NCI-H2107 treated with DMSO at 0.1 percent for 48 hours (cell line): ENCODE data around the gene MMP28.

ENCODE experiments used
- DNase-seq: peaks from one replicate; lab custom pipeline; 2025; ENCODE audit not compliant: unreplicated experiment; lab: John Stamatoyannopoulos, UW

MMP28 gene

DNA sequence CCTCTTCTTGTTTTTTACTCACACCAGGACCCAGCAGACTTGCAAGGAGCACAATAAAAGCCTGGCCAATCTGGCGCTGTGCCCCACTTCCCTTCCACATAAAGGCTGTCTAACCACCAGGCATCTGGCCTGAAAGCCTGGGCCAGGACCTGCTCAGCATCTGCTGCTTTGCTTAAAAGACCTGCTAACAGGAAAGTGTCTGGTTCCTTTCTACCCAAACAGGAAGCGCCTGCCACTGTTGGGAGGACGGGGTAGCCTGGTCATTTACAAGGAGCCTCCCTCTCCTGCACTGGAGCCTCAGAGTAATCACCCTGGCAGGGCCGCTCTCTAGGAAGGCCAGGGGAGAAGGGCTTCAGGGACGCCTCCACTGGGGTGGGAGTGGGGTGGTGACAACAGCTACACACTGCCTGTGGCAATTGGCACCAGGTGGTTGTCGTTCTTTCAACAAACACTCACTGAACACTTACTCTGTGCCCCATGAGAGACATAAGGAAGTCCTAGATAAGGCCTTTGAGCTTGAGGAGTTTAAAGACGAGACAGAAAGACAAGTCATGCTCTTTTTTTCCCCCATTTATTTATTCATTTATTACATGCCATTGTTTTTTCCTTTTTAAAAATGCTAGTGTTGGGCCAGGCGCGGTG lies 6.3 kb upstream of the MMP28 start:
- DNase-seq, result peak; percentile 73

DNA sequence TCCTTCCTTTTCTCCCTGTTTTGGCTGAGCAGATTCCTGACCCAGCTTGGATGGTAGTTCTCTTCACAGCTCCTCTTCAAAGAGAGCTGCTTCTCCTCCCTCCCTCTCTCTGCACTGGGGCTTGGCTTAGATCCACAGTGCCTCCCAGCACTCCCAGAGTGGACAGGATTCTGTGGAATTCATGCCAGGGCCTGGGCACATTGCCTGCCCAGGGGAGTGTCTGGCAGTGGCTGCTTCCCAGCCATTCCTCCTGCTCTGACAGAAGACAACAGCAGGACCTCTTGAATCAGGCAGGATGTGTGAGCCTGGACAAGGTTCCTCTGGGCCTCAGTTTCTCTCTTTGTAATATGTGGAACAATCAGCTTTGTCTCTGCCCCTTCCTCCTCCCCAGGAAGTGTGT lies 4.5 kb upstream of the MMP28 start:
- no peak for DNase-seq

DNA sequence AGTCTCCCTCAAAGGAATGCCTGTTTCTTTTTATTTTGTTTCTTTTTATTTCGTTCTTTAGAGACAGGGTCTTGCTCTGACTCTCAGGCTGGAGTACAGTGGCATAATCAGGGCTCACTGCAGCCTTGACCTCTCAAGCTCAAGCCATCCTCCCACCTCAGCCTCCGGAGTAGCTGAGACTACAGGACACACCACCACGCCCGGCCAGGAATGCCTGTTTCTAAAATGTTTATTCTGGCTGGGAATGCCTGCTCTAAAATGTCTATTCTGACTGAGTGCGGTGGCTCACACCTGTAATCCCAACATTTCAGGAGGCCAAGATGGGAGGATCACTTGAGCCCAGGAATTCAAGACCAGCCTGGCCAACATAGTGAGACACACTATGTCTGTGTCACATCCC lies 2.5 kb upstream of the MMP28 start:
- no peak for DNase-seq

DNA sequence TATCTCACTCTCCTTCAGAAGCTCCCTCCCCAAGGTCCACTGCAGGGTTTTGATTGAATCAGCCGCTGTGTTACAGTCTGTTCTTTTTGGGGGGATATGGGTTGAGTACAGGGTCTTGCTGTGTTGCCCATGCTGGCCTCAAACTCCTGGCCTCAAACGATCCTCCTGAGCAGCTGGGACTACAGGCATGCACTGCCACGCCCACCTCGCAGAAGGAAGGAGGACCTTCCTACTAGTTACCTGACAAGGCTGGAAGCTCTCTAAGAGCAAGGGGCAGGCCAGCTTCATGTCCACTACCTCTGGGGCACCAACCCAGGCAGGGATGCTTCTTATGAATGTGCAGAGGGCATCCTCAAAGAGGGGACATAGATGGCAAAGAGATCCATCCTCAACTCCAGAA lies 1.9 kb upstream of the MMP28 start:
- no peak for DNase-seq

DNA sequence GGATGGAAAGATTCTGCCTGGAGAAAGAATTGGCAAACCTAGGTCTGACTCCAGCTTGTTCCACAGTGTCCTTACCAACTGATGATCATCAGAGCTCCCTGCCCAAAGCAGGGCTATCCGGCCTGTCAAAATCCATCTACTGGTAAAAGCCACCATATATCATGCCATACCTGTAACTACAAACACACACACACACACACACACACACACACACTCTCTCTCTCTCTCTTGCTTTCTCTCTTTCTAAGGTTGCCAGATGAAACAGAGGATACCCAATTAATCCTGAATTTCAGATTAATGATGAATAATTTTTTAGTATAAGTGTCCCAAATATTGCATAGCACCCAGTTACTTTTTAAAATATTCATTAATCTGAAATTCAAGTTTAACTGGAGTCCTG lies 1.5 kb upstream of the MMP28 start:
- DNase-seq, result no peak

DNA sequence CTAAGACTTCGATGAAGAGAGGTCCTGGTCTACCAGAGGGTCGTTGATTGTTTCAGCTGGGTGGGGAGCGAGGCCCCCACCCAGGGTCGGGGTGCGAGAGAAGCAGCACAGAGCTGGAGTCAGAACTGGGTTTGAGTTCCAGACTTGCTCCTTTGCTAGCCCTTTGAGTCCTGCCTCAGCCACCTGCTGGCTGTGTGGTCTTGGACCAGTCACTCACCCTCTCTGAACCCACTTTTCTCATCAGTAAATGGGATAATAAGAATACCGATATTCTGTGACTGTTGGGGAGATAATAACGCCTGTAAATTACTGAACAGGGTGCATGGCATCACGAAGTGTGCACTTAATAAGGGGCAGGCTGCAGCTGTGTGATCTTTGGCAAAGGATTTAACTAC lies 427 bp upstream of the MMP28 start:
- DNase-seq, result no peak

DNA sequence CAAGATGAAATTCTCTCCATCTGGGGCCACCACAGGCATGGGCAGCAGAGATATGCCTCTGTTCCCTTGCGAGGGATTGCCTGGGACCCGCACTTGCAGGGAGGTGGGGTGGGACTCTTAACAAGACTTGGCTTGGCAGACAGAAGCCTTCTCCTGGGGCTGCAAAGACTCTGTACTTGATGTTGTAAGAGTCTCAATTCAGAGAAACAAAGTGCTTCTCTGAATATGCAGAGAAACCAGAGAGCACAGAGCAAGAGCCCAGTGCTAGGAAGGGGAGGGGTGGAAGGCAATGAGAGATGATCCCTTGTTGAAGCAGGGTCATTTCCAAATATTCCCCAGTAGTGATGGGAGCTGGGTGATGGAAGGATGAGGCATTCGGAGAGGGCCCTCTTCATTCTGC lies 2.2 kb downstream of the MMP28 start:
- DNase-seq, result no peak

DNA sequence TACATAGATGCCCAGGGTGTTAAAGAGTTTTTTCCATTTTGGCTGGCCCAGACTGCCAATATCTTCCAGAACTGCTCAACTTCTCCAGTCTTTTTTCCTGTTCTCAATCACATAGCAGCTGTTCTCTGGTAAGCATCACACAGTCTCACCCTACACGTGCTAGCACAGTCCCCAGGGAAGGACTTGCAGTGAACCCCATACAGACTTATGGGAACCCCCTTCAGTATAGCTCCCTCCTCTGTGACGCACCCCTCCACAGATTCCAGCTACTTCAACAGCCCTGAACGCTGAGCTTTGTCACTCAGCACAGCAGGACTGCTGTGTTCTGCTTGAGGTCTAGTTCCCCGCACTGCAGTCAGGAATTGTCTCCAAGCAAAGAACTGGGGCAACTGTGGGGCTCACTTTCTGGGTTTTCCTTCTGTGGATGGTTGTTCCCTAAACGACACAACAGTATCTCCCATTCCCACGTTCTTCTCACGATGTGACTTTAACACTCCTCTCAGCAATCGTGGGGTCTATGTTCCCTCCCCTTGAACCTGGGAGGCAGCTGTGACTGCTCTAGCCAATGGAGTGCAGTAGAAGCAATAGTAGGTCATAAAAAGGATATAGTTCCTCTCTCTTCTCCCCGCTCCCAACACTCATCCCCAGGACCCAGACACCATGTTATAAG lies 3.6 kb downstream of the MMP28 start:
- DNase-seq, result no peak

DNA sequence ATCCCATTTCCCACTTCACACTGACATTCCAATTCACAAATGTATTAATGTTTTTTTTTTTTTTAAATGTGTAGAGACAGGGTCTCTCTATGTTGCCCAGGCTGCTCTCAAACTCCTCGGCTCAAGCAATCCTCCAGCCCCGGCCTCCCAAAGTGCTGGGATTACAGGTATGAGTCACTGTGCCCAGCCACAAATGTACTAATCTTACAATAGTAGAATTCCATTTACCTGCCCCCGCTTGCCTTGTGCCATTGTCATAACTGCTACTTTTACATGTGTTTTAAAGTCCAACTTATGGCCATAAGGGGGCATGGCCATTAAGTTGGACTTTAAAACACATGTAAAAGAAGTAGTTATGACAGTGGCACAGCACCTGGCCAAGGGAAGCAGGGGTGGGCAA lies 4.6 kb downstream of the MMP28 start:
- DNase-seq, result no peak

DNA sequence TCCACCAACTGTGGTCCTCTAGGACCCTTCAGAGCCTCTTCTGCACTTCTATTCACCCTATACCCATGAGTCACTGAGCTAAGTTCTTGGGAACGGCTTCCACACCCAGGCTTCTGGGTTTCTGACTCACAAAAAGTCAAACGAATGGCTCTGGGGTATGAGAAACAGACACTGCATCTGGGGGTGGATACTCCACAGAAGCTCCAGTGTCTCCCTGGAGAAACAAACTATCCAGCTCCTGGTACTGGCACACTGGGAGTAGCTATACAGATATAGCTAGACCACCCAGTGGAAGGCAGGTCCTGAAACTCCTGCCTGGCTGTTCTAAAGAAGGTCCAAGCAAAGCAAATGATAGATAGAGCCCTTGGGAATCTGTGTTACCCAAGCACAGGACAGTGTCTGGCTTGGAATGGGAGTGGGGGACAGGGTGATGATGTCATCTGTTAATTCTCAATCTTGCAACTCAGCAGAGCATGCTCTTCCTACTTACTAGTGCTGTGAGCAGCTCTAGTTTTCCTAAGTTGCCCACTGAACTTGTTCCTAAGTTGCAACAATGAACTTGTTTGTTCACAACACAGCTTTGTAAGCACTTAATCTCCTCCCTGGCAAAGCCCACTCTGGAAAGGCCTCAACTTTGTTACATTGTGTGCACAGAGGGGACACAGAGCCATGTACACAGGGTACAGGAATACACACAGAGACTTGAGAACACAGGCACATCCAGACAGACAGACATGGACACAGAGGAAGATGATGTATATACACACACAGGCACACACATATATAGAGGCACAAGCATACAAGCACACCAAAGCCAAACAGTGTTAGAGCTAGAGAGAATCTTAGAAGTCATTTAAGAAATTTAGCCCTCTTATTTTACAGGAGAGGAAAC lies 6.7 kb downstream of the MMP28 start:
- no peak for DNase-seq

DNA sequence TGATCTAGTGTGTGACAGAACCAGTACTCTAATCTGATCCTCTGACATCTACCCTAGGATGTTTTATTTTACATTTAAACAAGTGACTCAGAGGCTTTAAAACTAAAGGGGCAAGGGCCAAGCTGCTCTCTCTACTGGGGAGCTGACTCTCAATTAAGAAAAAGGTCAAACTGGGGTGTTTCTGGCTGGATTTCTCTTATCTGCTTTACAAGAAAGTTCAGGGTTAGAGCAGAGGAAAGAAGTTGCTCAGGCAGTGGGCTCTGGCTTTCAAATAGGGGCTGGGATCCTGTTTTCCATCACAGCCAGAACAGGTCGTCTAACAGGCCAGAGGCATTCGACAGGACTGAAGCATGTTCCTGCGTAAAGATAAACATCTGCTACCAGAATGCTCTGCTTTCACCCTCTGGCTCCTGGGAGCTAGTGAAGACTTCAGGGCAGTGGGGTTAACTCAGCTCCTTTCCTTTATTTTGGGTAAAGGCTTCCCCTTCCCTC lies 8.5 kb downstream of the MMP28 start:
- no peak for DNase-seq

DNA sequence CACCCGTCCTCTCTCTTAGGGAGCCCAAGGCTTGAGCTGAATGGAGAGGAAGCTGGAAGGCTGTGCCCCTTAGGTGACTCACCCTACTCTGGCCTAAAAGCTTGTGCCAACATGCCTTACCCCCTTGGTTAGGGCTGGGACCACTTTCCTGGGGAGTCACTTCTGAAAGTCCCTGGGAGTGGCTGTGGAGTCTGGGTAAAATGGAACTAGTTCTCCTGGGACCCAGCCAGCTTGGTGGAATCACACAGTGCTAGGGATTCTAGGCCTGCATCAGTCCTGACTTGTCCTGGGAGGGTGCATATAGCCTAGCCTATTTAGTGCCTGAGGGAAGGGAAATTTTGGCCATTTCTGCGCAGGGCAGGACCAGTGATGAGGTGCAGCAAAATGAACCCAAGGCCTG lies 10.5 kb downstream of the MMP28 start:
- no peak for DNase-seq

DNA sequence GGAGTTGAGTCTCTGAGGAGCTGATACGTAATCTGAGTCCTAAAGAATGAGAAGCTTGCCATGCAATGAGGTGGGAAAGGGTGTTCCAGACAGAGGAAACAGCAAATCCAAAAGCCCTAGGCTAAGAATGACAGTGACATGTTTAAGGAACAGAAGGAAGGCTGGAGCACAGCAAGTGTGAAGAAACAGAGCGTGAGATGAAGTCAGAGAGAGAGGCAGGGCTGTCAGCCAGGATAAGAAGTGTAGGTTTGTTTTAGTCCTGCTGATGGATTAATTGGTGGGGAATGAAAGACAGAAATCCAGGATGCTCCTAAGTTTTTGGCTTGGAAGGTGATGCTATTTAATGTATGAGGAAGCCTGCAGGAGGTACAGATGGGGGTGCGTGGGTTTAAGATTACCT lies 14.5 kb downstream of the MMP28 start:
- DNase-seq, result no peak

DNA sequence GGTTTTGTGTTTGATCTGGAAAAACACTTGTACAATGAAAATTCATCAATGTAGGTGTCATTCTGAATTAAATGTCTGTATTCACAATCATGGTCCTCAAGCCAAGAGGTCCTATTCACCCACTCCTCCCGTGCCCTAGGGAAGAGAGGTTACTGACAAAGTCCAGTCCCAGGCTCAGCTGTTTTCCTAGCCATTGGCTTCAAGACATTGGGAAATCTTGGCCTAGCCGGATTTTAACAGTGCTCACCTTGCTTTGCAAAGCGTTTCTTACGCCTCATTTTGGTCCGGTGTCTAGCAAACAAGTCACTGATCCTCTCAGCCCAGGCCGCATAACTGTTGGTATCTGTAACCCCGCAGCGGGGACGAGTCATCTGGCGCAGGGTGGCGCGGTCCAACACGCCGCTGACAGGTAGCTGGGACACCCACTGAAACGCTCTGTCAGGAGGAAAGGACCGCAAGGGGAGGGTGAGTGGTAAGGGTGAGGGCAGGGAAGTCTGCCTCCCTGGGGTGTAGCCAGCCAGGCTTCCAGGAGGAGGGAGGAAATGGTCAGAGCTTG lies 16.7 kb downstream of the MMP28 start:
- DNase-seq, result no peak

DNA sequence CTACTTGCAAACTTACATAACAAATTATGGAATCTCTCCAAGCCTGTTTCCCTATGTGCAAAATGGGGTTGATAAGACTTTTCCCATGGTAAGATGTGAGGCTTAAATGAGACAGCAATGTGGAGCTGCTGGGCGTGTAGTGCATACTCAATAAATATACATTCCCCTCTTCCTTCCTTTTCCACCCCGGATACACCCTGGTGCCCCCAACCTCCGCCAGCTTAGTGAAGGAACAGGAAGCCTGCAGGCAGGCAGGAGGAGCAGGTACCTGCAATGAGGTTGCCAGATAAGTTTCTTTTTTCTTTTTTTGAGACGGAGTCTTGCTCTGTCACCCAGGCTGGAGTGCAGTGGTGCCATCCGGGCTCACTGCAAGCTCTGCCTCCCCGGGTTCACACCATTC lies 19.9 kb downstream of the MMP28 start:
- no peak for DNase-seq

DNA sequence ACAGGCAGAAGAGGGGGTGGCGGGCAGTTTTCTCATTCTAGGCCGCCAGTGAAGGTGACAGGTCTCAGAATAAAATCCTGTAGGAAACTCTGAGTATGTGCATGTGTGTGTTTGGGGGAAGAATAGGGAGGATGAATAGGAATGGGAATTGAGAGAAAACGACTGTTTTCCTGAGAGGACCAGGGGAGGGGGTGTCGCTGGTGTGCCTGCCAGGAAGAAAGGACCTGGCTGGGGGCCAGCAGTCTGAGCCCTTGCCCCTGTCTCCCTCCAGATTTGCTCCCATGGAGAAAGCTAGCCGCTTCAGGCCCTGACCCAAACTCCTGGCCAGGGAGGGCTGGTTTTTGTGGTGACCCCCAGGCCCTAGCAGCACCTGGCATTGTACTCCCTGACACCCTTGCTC lies 20.4 kb downstream of the MMP28 start:
- no peak for DNase-seq

DNA sequence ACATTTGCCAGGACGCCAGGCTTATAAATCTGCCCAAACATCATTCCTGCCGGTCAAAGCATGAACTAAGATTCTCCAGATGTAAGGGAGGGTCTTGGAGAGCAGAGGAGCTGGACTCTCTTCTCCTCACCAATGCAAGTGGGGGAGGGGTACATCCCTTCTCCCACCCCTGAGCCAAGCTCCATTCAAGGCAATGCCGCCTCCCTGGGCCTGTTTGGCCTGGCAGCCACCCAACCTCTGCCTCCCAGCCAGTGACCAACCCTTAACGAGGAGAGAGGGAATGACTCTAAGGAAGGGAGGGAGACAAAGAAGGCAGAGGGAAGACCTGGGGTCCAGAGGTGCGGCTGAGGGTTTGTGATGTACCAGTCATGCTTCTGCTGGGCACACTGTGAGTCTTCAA lies 20.9 kb downstream of the MMP28 start:
- no peak for DNase-seq

DNA sequence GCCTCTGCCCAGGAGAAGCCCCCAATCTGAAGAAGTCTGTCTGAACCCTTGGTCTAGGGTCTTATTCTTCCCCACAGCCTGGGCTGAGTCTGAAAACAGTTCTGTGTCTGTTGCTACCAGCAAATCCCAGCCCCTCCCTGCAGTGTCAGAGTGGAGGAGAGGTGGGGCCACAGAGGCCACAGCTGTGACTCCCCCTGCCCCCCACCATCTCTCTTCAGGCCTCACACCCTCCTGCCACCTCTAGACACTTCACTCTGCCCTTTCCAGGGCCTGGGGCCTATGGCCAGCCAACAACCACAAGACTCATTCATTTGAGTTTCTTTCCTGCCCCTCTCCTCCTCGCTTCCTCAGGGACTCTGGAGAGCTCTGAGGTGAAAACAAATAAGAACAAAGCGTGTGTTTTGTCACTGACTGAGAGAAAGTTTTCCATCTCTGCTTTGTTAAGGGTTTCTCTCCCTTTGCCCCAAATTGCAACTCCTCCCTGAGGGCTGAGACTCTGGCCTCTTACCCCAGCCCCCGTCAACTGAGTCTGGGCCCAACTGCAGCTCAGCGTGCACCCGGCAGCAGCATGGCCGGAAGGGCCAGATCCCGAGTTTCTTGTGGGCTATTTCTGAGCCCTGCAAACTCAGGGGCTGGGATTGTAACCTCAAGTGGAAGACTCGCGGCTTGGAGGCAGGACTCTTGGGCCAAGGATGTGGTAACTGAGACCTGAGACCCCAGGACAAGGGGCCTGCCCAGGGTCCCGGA lies 21.6 kb downstream of the MMP28 start:
- DNase-seq, result no peak

DNA sequence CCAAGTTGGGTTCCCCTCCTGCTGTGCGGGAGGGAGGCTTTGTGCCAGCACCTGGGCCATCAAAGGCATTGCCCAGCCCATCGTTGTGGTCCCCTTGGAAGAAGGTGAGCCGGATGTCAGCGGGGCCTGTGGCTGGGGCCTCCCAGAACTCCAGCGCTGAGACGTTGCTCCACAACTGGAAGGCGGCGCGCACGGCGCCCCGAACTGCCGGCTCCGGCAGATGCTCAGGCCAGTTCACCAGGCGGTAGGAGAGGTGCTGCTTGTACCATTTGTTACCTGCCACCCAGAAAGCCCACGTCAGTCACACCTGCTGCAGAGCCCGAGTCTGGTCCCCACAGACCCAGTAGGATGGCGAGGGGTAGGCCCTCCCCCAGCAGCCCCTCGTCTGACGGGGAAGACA lies 22.3 kb downstream of the MMP28 start:
- no peak for DNase-seq

DNA sequence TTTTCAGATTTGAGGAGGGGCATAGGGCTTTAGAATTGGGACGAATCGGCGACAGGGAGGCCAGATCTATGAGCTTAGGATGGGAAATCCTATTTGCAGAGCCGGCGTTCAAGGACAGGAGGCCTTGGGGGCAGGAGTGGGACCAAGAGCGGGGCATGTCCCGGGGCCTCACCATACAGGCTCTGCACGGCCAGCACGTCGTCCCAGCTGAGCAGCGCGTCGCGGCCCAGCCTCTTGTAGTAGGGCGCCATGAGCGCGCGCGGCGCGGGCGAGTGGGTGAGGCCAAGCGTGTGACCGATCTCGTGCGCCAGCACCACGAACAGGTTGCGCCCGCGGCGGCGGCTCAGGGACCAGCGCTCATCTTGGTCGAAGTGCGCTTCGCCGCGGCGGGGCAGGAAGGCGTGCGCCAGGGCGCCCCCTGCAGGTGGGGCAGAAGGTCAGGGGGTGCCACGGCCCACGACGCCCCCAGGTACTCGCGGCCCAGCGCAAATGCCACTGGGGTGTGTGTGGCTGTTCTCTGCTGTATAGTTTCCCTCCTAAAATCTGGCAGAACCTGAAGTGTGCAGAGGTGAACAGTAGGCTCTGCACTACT lies 25.4 kb downstream of the MMP28 start:
- no peak for DNase-seq

DNA sequence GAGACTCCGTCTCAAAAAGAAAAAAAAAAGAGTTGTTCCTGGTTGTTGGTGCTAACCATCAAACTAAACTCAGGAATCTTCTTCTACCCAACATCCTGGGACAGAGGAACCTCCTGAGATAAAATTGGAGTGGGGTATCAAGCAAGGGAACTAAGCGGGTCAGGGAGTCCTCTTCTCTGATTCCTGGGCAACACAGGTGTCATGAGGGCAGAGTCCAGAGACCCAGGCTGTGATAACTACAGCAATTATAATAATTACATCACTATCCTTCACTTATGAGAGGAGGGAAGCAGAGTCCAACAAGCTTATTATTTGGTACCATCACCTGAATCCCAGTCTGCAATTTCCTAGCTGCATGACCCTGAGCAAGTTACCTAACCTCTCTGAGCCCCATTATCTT lies 26.6 kb downstream of the MMP28 start:
- DNase-seq, result no peak
